SJSA1 (cell line): Measurements from ENCODE around the gene OR51V1. TPM values are rescaled to one million over a fixed set of nuclear protein-coding genes. Genes with fewer than 3 reads are reported as not detected.

ENCODE experiments used
- DNase-seq, 2 experiments: peaks; one replicate each; pipeline ENCODE4 v3.0.0-alpha.2; 2015 to 2020; ENCODE audit warnings: low spot score in 2 of 2, low read depth in 1 of 2
- H3K27ac ChIP-seq: fragments of 250-450 bp; sonication (Bioruptor Pico); 2 replicates; pipeline ENCODE4 v1.5.1; 2020; ENCODE audit warnings: mild to moderate bottlenecking, moderate library complexity
- H3K27me3 ChIP-seq: fragments of 250-450 bp; sonication (Bioruptor Pico); replicated peaks from 2 replicates; pipeline ENCODE4 v1.5.1; 2020; ENCODE audit warnings: mild to moderate bottlenecking, moderate library complexity
- H3K36me3 ChIP-seq: fragments of 250-450 bp; sonication (Bioruptor Pico); 2 replicates; pipeline ENCODE4 v1.5.1; 2020; ENCODE audit warnings: mild to moderate bottlenecking
- H3K4me1 ChIP-seq: fragments of 250-450 bp; sonication (Bioruptor Pico); replicated peaks from 2 replicates; pipeline ENCODE4 v1.6.1; 2021; ENCODE audit warnings: mild to moderate bottlenecking
- H3K4me3 ChIP-seq: fragments of 250-450 bp; sonication (Bioruptor Pico); 2 replicates; pipeline ENCODE4 v1.5.1; 2020; ENCODE audit warnings: mild to moderate bottlenecking
- H3K9me3 ChIP-seq: fragments of 250-450 bp; sonication (Bioruptor Pico); replicated peaks from 2 replicates; pipeline ENCODE4 v1.5.1; 2020; ENCODE audit warnings: mild to moderate bottlenecking
- total RNA-seq: library from RNA; depleted of rRNA; stranded (reverse); fragments of >200 nt; shearing (Covaris generic); gene quantifications from 2 replicates; pipeline ENCODE4 v1.2.3, GENCODE V29; 2014

Gene OR51V1
- total RNA-seq, 1 experiment from 2014 or later: not detected

DNA sequence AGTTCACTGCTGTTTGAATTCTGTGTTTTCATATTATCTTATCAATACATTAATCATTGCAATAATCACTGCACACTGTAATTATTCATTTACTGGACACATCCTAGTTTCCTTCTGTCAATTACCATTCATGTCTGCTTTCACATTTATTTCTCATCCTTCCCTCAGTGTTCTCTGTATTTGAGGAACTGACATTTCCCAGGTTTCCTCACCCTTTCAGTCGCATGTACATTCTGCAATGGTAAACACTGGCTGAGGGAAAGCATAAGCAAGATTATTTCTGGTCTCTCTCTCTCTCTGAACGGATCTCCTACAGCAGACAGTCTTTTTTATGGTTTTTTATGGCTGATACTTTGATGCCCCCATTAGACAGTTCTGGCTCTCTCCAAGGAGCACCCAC, 38.0 kb upstream of the OR51V1 start:
- peaks cover 9% of the 10 kb centered on the region for H3K27me3 ChIP-seq
- H3K4me1 ChIP-seq: no peaks in the 10 kb centered on the region
- no peak overlapping the region for H3K27ac ChIP-seq
- H3K4me3 ChIP-seq: no peak overlapping the region
- H3K9me3 ChIP-seq: no peaks in the 10 kb centered on the region
- no peaks in the 10 kb centered on the region for H3K36me3 ChIP-seq
- DNase-seq: no peak

DNA sequence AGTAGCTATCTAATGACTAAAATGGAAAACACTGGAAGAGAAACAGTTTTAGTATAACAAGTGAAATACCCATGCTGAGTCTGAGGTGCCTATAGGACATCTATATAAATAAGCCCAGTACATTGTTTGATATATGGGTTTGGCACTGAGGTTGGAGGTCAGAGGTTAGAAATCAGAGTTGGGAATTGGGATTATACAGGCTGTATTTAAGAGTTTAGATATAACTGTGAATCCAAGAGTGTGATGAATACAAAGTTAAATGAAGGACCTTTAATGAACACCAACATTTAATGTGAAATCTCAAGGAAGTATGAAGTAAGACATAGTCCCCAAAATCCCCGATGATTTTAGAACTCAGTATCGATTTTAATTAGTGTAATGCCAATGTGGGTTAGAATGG, 36.9 kb upstream of the OR51V1 start:
- no peak for DNase-seq
- H3K27ac ChIP-seq: no peak overlapping the region
- no peaks in the 10 kb centered on the region for H3K4me1 ChIP-seq
- H3K27me3 ChIP-seq: peaks cover 9% of the 10 kb centered on the region
- H3K9me3 ChIP-seq: no peaks in the 10 kb centered on the region
- H3K36me3 ChIP-seq: no peaks in the 10 kb centered on the region
- H3K4me3 ChIP-seq: no peak overlapping the region

DNA sequence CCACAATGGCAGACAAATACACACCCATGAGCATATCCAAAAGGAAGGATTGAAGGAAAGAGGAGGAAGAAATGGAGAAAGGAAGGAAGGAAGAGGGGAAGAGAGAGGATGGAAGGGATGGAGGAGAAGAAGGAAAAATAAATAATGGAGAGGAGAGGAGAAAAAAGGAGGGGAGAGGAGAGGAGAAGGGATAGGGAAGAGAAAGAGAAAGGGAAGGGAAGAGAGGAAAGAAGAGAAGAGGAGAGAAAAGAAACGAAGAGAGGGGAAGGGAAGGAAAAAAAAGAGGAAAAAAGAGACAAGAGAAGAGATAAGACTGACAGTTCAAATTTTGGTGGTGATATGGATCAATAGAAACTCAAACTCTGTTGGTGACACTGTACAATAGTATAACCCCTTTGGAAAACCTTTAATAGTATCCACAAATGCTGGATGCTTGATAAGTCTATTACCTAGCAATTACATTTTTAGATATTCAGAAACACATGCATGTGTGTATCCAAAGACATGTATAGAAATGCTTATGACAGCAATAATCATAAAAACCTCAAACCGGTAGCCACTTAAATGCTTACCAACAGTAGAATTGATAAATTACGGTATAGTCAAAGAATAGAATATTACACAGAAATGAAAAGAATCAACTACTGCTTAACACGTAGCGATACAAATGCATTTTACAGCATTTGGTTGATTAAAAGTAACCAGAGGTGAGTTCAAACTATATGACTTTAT, 35.0 kb upstream of the OR51V1 start:
- H3K27ac ChIP-seq: no peak overlapping the region
- peaks cover 8% of the 10 kb centered on the region for H3K27me3 ChIP-seq
- H3K9me3 ChIP-seq: no peaks in the 10 kb centered on the region
- no peak overlapping the region for H3K4me3 ChIP-seq
- no peaks in the 10 kb centered on the region for H3K4me1 ChIP-seq
- DNase-seq: no peak
- no peaks in the 10 kb centered on the region for H3K36me3 ChIP-seq

DNA sequence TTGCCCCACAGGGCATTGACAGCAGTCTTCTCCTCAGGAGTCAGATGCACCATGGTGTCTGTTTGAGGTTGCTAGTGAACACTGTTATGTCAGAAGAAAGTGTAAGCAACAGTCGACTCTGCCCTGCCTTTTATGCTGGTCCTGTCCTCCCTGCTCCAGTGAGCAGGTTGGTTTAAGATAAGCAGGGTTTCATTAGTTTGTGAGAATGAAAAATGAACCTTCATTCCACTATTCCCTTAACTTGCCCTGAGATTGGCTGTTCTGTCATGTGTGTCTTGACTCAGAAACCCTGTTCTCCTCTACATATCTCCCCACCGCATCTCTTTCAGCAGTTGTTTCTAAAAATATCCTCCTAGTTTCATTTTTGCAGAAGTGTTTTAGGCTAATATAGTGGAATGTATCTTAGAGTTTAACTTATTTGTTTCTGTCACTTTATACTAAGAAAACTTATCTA, 33.9 kb upstream of the OR51V1 start, which contains the start of gene HBD:
HBD (minus strand) TSS at position 103 of the 454 bp plus-strand sequence; CDS start at position 53, 50 bp downstream.
- DNase-seq: no peak
- Histone ChIP-seq H3K36me3 (no peaks in the 10 kb centered on the region), H3K27me3 (peaks cover 6% of the 10 kb centered on the region; the same call in 1 of the 2 replicates), H3K4me3 (no peak within 1 kb of the TSS), H3K4me1 (no peaks in the 10 kb centered on the region), H3K9me3 (no peaks in the 10 kb centered on the region), H3K27ac (no peak within 1 kb of the TSS)

DNA sequence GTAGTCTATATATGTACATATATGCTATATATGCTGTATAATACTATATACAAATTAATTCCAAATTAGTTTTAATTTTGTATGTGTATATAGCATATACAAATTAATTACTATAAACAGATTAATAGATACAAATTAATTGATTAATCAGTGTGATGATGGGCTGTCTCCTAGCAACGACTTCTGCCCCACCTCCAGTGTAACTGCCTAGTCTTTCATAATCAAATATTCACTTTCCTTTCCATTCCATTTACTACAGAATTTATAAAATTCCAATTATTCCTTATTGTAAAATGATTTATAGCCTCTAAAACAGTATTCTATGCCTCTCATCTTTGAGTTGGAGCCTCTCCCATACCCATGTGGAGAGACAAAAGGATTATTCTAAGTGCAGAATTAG, 32.8 kb upstream of the OR51V1 start:
- H3K36me3 ChIP-seq: no peaks in the 10 kb centered on the region
- H3K4me3 ChIP-seq: no peak overlapping the region
- no peaks in the 10 kb centered on the region for H3K9me3 ChIP-seq
- no peak for DNase-seq
- peaks cover 6% of the 10 kb centered on the region; the same call in 1 of the 2 replicates for H3K27me3 ChIP-seq
- H3K27ac ChIP-seq: no peak overlapping the region
- no peaks in the 10 kb centered on the region for H3K4me1 ChIP-seq

DNA sequence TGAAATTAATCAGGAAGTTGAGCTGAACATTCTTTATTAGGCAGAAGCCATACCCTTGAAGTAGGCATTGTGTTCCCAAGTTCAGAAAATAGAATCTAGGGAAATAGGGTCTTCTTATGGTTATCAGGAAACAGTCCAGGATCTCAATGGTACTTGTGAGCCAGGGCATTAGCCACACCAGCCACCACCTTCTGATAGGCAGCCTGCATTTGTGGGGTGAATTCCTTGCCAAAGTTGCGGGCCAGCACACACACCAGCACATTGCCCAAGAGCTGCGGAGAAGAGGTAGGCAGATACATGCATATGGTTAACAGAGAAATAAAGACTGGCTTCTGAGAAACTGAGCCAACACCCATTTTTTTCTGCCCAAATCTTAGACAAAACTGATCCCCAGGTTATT, 32.3 kb upstream of the OR51V1 start:
- H3K36me3 ChIP-seq: no peaks in the 10 kb centered on the region
- no peak overlapping the region for H3K27ac ChIP-seq
- H3K4me3 ChIP-seq: no peak overlapping the region
- H3K27me3 ChIP-seq: peaks cover 6% of the 10 kb centered on the region; the same call in 1 of the 2 replicates
- no peaks in the 10 kb centered on the region for H3K9me3 ChIP-seq
- no peak for DNase-seq
- no peaks in the 10 kb centered on the region for H3K4me1 ChIP-seq

DNA sequence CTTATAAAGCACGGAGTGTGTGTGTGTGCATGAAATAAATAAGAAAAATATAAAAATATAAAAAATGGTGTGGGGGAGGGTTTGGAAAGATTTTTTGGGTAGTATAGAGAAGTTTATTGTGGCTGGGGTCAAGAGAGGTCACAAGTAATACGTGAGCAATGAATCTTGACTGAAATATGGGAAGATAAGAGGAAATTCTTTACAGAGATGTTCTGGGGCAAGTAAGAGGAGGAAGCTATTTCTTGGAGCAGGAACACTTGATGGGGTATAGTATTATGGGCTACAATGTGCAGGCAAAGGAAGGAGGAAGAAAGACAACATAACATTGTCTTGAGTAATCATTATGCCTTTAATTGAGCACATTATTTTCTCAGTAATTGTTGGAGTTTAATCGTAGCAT, 31.7 kb upstream of the OR51V1 start:
- DNase-seq: no peak
- no peaks in the 10 kb centered on the region for H3K36me3 ChIP-seq
- H3K9me3 ChIP-seq: no peaks in the 10 kb centered on the region
- H3K27ac ChIP-seq: no peak overlapping the region
- peaks cover 6% of the 10 kb centered on the region; the same call in 1 of the 2 replicates for H3K27me3 ChIP-seq
- no peak overlapping the region for H3K4me3 ChIP-seq
- H3K4me1 ChIP-seq: no peaks in the 10 kb centered on the region

DNA sequence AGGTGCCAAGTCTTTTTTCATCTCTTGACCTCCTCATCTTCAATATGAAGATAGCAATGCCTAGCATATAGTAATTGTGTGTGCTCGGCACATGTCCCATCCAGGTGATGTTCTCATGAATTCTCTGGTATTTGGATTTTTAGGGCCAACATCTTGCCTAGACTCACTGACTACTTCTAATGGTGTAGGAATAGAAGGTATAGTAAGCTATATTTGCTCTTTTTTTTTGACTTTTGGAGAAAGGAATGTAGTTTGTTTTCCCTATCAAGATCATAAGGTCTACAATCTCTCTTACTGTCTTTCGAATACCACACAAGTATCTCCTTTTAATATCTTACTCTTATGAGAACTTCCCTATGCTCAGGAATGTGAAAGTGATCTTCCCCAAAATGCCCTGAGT, 30.6 kb upstream of the OR51V1 start:
- H3K36me3 ChIP-seq: no peaks in the 10 kb centered on the region
- H3K4me3 ChIP-seq: no peak overlapping the region
- no peaks in the 10 kb centered on the region for H3K4me1 ChIP-seq
- DNase-seq: no peak
- H3K27me3 ChIP-seq: peaks cover 6% of the 10 kb centered on the region; the same call in 1 of the 2 replicates
- no peak overlapping the region for H3K27ac ChIP-seq
- H3K9me3 ChIP-seq: no peaks in the 10 kb centered on the region

DNA sequence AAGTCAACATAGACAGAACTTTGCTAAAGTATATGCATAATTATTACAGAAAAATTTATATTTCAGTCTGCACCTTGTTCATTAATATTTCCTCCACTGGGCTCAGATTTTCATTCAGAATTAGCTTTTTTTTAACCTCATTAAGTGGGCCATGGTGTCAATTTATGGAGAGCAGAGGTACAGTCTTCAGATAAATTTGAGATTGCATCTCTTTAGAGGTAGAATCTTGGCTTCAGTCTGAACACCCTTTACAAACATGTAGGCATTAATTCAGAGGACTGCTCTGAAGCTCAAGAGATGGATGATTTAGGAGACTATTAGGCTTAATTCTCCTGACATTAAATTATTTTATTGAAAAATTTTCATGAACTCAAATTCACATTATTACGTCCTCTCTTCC, 29.8 kb upstream of the OR51V1 start:
- Histone ChIP-seq H3K36me3 (no peaks in the 10 kb centered on the region), H3K4me3 (no peak overlapping the region), H3K4me1 (no peaks in the 10 kb centered on the region), H3K27me3 (peaks cover 3% of the 10 kb centered on the region), H3K9me3 (no peaks in the 10 kb centered on the region), H3K27ac (no peak overlapping the region)
- no peak for DNase-seq

DNA sequence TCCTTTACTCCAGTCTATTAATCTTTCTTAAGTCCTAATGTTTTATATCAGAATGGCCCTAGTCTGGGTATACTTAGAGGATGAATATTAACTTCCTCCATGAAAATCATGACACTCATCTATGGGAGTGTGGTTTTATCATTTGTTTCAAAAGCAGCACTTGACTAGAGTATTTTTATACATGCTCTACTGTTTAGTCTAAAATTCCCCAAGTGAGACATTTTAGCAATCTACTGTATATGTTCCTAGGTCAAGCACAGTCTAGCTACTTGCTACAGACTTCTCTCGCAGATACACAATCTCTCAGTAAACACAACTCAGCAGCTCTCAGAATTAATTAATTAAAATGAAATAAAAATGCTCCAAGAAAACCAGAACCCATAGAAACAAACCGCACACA, 29.3 kb upstream of the OR51V1 start:
- Histone ChIP-seq H3K27me3 (peaks cover 3% of the 10 kb centered on the region), H3K9me3 (no peaks in the 10 kb centered on the region), H3K27ac (no peak overlapping the region), H3K4me1 (no peaks in the 10 kb centered on the region), H3K36me3 (no peaks in the 10 kb centered on the region), H3K4me3 (no peak overlapping the region)
- no peak for DNase-seq

DNA sequence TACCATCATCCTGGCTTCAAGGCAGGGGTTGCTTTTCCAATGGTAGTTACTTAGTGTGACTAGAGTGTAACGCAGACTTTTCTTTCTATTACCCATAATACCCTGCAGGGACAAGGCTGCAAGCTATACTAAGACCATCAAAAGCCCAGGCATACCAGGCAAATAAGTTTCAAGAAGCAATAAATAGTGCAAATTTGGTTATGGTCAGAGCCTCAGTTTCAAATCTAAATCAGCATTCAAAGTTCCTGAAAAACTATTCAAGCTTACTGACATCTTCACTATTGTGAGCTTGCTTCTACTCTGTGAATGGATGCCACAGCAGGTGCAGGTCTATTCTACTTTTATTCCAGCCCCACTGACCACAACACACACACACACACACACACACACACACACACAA, 28.9 kb upstream of the OR51V1 start:
- H3K4me3 ChIP-seq: no peak overlapping the region
- no peak for DNase-seq

DNA sequence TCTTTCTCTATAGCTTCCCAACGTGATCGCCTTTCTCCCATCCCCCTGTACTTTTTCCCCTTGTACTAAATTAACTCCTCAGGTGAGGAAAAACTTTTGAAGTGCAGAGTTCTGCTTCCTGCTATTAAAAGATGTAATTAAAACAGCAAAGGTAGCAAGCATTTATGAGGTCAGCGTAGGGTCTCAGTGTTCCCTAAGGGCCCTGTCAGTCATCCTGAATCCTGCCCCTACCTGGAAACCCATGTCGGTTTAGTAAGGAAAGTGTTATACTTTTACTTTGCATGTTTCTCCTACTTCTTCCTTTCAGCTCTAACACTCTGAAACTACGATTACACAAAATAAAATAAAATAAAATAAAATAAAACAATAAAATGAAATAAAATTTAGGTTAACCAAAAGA, 27.6 kb upstream of the OR51V1 start:
- no peak for DNase-seq
- H3K27ac ChIP-seq: no peak overlapping the region
- H3K36me3 ChIP-seq: no peaks in the 10 kb centered on the region
- no peaks in the 10 kb centered on the region for H3K9me3 ChIP-seq
- no peaks in the 10 kb centered on the region for H3K4me1 ChIP-seq
- H3K4me3 ChIP-seq: no peak overlapping the region
- H3K27me3 ChIP-seq: peaks cover 3% of the 10 kb centered on the region; the same call in 1 of the 2 replicates

More for the DNA sequence above, 28.9 kb upstream of the OR51V1 start:
- no peaks in the 10 kb centered on the region for H3K36me3 ChIP-seq
- no peaks in the 10 kb centered on the region for H3K4me1 ChIP-seq
- H3K27ac ChIP-seq: no peak overlapping the region
- no peaks in the 10 kb centered on the region; the same call in 1 of the 2 replicates for H3K27me3 ChIP-seq
- no peaks in the 10 kb centered on the region for H3K9me3 ChIP-seq

DNA sequence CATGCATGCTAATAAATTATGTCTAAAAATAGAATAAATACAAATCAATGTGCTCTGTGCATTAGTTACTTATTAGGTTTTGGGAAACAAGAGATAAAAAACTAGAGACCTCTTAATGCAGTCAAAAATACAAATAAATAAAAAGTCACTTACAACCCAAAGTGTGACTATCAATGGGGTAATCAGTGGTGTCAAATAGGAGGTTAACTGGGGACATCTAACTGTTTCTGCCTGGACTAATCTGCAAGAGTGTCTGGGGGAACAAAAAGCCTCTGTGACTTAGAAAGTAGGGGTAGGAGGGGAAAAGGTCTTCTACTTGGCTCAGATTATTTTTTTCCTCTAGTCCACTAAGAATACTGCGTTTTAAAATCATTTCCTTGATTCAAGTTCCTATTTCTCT, 27.2 kb upstream of the OR51V1 start:
- no peak for DNase-seq
- no peaks in the 10 kb centered on the region for H3K4me1 ChIP-seq
- no peaks in the 10 kb centered on the region for H3K9me3 ChIP-seq
- no peak overlapping the region for H3K4me3 ChIP-seq
- no peak overlapping the region for H3K27ac ChIP-seq
- H3K27me3 ChIP-seq: peaks cover 3% of the 10 kb centered on the region; the same call in 1 of the 2 replicates
- H3K36me3 ChIP-seq: no peaks in the 10 kb centered on the region

DNA sequence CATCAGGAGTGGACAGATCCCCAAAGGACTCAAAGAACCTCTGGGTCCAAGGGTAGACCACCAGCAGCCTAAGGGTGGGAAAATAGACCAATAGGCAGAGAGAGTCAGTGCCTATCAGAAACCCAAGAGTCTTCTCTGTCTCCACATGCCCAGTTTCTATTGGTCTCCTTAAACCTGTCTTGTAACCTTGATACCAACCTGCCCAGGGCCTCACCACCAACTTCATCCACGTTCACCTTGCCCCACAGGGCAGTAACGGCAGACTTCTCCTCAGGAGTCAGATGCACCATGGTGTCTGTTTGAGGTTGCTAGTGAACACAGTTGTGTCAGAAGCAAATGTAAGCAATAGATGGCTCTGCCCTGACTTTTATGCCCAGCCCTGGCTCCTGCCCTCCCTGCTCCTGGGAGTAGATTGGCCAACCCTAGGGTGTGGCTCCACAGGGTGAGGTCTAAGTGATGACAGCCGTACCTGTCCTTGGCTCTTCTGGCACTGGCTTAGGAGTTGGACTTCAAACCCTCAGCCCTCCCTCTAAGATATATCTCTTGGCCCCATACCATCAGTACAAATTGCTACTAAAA, 26.3 kb upstream of the OR51V1 start, which contains the start of gene HBB:
HBB (minus strand) TSS at position 340 of the 579 bp plus-strand sequence; CDS start at position 290, 50 bp downstream.
- H3K27ac ChIP-seq: no peak within 1 kb of the TSS
- H3K4me3 ChIP-seq: no peak within 1 kb of the TSS
- no peaks in the 10 kb centered on the region for H3K4me1 ChIP-seq
- no peaks in the 10 kb centered on the region for H3K36me3 ChIP-seq
- H3K9me3 ChIP-seq: no peaks in the 10 kb centered on the region
- DNase-seq: no peak
- H3K27me3 ChIP-seq: peaks cover 3% of the 10 kb centered on the region; the same call in 1 of the 2 replicates
